ENCODE measurements around the gene MDM2.

DNA sequence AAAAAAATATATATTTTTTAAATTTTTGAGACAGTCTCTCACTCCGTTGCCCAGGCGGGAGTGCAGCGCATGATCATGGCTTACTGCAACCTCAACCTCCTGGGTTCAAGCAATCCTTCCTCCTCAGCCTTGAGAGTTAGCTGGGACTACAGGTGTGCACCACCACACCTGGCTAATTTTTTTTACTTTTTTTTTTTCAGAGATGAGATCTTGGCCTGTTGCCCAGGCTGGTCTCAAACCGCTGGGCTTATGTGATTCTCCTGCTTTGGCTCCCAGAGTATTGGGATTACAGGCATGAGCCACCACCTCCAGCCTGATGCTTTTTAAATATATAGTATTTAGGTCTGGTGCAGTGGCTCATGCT is 24.5 kb downstream of the MDM2 start:
- TF ChIP-seq CBX2 (IDR thresholded peaks at IDR 0.05; ENCODE audit: borderline replicate concordance, low read depth) (no peak), RCOR1 (IDR thresholded peaks at IDR 0.05; ENCODE audit: low read depth, low read length) (no peak)
- TF ChIP-seq, protein P1, sequence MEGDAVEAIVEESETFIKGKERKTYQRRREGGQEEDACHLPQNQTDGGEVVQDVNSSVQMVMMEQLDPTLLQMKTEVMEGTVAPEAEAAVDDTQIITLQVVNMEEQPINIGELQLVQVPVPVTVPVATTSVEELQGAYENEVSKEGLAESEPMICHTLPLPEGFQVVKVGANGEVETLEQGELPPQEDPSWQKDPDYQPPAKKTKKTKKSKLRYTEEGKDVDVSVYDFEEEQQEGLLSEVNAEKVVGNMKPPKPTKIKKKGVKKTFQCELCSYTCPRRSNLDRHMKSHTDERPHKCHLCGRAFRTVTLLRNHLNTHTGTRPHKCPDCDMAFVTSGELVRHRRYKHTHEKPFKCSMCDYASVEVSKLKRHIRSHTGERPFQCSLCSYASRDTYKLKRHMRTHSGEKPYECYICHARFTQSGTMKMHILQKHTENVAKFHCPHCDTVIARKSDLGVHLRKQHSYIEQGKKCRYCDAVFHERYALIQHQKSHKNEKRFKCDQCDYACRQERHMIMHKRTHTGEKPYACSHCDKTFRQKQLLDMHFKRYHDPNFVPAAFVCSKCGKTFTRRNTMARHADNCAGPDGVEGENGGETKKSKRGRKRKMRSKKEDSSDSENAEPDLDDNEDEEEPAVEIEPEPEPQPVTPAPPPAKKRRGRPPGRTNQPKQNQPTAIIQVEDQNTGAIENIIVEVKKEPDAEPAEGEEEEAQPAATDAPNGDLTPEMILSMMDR (IDR thresholded peaks at IDR 0.05): no peak
